Duodenal mucosa (tissue), 2 donors: ENCODE results near the gene TGM2.

ENCODE experiments used
- H3K27ac ChIP-seq: one replicate; pipeline ENCODE4 v1.7.0; 2013; ENCODE audit warnings: low read depth, low read length
- H3K27me3 ChIP-seq, 2 donors: one replicate each; pipeline ENCODE4 v1.7.0; 2013; ENCODE audit warnings: low read length in 2 of 2, control low read depth in 1 of 2; ENCODE audit not compliant: insufficient read depth in 2 of 2, control insufficient read depth in 1 of 2
- H3K36me3 ChIP-seq, 2 donors: one replicate each; pipeline ENCODE4 v1.7.0; 2013; ENCODE audit warnings: low read length in 2 of 2, control low read depth in 1 of 2; ENCODE audit not compliant: insufficient read depth in 2 of 2, control insufficient read depth in 1 of 2
- H3K4me1 ChIP-seq, 2 donors: one replicate each; pipeline ENCODE4 v1.7.0; 2013; ENCODE audit warnings: low read length in 2 of 2, control low read depth in 1 of 2; ENCODE audit not compliant: insufficient read depth in 2 of 2, control insufficient read depth in 1 of 2
- H3K4me3 ChIP-seq, 2 donors: one replicate each; pipeline ENCODE4 v1.7.0; 2013; ENCODE audit warnings: low read length in 2 of 2, low read depth in 1 of 2
- H3K9ac ChIP-seq, 2 donors: one replicate each; pipeline ENCODE4 v1.7.0; 2013; ENCODE audit warnings: low read length in 2 of 2, low read depth in 1 of 2
- H3K9me3 ChIP-seq, 2 donors: one replicate each; pipeline ENCODE4 v1.7.0; 2013; ENCODE audit warnings: low read length in 2 of 2, control low read depth in 1 of 2; ENCODE audit not compliant: control insufficient read depth in 1 of 2

TGM2 gene

DNA sequence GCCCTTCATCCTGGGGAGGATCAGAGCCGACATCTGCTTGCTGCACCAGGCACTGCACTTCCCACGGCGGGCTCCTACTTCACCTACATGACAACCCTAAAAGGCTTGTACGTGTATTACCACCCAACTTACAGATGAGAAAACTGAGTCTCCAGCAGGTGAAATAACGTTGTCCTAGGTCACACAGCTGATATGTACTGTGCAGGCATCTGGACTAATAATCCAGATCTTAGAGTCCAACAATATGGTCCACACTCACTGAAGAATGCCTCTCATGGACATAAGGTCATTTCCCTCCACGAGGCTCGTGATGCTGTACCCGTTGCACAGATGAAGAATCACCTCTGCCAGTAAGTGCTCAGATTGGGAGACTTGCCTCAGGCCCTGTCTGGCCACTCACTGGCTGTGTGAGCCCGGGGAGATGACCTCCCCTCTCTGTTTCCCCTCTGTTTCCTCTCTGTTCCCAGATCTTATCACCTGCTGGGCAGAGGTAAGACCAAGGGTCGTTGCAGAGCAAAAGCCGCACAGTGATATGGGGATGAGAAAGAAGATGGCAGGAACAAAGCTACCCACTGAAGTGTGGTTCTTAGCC lies 32.1 kb downstream of the TGM2 start:
- Histone ChIP-seq H3K27me3 (no peaks in the 10 kb centered on the region), H3K4me3 (no peak overlapping the region), H3K36me3 (peaks cover 10 to 13% of the 10 kb centered on the region in 2 donors), H3K4me1 (no peaks in the 10 kb centered on the region), H3K9ac (no peak overlapping the region), H3K27ac (no peak overlapping the region), H3K9me3 (no peaks in the 10 kb centered on the region)

DNA sequence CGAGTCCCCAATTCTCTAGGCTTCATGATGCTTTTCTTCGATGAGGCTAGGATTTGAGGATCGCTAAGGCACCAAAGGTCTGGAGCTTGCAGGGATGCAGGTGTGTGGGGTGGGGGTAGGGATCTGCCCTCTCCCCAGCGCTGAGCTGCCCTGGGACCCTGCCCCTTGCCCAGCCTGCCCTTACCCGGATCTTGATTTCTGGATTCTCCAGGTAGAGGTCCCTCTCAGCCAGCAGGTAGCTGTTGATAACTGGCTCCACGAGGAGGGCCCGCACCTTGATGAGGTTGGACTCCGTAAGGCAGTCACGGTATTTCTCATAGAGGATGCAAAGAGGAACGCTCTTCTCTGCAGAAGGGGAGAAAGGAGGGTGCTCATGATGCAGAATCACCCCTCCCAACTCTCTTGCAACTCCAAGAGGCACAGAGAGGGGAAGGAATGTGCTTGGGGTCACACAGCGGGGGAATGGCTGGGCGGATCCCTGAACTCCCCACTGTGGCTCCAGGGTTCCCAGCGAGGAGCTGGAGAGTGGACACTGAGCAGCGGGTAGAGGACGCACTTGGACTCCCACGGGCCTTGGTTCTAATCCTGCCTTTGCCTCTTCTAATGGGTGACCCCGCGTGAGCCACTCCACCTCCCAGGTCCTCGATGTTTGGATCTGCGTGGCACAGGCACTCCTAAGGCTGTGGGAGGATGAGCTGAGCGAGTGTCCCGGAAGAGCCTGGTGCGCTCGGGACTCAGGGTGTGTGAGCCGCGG lies 32.7 kb downstream of the TGM2 start:
- Histone ChIP-seq H3K9ac (no peak overlapping the region), H3K4me3 (no peak overlapping the region), H3K36me3 (peaks cover 5 to 11% of the 10 kb centered on the region in 2 donors), H3K4me1 (peaks cover 0 to 2% of the 10 kb centered on the region in 2 donors), H3K27me3 (no peaks in the 10 kb centered on the region), H3K9me3 (no peaks in the 10 kb centered on the region), H3K27ac (no peak overlapping the region)

DNA sequence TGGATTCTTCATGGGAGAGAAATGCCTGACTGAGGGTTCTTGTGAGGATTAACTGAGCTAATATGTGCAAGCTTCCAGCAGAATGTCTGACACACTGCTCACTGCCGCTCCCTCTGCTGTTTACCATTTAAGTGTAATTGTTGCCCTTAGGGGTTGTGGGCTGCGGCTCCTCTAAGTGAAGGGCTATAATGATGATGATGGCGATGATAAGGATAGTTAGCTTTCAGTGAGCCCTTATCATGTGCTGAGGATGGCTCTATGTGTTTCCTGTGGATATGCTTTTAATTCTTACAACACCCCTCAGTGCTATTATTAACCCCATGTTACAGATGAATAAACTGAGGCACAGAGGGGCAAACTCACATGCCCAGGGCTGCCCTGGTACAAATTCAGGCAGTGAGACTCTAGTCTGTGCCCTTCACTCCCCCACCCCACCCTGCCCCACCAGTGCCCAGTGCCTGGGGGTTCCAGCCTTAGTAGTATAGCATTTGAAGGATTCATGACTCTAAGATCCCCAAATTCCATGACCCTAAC lies 33.4 kb downstream of the TGM2 start:
- H3K4me1 ChIP-seq, result peaks cover 4 to 9% of the 10 kb centered on the region in 2 donors
- no peaks in the 10 kb centered on the region for H3K9me3 ChIP-seq
- no peak overlapping the region for H3K27ac ChIP-seq
- H3K9ac ChIP-seq, result no peak overlapping the region
- H3K4me3 ChIP-seq, result no peak overlapping the region
- peaks cover 2 to 11% of the 10 kb centered on the region in 2 donors for H3K36me3 ChIP-seq
- no peaks in the 10 kb centered on the region for H3K27me3 ChIP-seq

DNA sequence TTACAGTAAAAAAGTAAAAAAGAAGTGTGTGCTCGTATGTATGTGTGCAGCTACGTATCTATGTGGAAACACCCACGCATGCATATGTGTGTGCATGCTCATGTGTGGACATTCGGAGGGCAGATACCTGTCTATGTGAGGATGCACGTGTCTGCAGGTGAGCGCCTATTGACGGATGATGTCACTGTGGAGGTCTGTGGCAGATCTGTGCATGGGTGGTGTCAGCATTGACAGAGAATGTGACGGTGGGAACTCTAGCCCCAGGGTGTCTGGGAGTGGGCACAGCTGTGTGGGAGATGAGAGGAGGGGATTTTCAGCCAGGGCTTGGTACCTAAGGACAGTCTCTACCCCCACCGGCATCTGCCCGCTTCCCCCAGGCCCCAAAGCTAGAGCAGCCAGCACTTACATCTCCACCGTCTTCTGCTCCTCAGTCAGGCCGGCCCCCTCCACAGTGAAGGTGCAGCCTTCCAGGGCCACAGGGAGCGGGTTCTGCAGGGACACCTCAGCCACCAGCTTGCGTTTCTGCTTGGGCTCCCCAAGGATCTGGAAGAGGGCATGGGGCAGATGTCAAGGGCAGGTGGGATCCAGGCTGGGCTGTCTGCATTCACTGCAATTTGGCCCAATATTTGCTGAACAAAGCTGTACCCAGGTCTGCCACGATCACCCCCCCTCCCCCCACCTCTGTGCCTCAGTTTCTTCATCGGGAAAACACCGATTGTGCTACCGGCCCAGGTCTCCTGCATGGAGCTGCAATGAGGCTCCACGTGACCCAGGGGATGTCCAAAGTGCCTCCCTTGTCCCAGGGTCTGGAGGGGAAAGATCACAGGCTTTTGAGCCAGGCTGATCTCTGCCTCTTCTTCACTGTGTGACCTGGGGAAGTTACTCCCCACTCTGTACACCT lies 34.1 kb downstream of the TGM2 start:
- peaks cover 0 to 11% of the 10 kb centered on the region in 2 donors for H3K36me3 ChIP-seq
- no peak overlapping the region for H3K9ac ChIP-seq
- H3K27me3 ChIP-seq, result no peaks in the 10 kb centered on the region
- H3K27ac ChIP-seq, result no peak overlapping the region
- peaks cover 11 to 16% of the 10 kb centered on the region in 2 donors for H3K4me1 ChIP-seq
- H3K9me3 ChIP-seq, result no peaks in the 10 kb centered on the region
- H3K4me3 ChIP-seq, result no peak overlapping the region

DNA sequence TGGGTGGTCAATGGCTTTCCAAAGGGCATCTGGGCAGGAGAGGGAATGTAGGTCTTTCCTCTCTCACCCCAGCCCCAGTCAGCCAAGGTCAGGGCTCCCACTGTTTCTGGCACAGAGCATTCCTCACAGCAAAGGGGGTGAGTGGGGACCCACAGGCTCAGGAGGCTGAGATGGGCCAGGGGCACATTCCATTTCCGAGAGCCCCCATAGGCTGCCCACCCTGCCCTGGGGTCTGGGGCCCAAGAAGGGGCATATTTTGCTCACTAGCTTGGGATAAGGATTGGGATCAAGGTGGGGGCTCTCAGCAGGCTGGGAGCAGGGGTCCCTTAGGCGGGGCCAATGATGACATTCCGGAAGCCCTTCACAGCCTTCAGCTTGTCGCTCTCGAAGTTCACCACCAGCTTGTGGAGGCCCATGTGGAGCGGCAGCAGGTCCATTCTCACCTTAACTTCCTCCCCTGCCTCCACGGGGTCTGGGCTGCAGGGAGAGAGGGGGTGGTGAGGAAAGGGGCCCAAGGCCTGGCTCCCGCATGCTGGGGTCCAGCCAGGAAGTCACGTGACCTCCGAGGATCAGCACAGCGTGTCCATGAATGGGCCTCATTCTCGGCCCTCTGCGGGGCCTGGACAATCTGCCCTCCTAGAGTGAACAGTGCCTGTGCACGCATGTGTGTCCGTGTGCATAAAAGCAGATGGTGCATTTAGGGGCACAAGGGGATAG lies 35.0 kb downstream of the TGM2 start:
- Histone ChIP-seq H3K9ac (no peak overlapping the region), H3K27me3 (no peaks in the 10 kb centered on the region), H3K9me3 (no peaks in the 10 kb centered on the region), H3K4me3 (no peak overlapping the region), H3K36me3 (peaks cover 0 to 11% of the 10 kb centered on the region in 2 donors), H3K27ac (no peak overlapping the region), H3K4me1 (peaks cover 18 to 23% of the 10 kb centered on the region in 2 donors)

DNA sequence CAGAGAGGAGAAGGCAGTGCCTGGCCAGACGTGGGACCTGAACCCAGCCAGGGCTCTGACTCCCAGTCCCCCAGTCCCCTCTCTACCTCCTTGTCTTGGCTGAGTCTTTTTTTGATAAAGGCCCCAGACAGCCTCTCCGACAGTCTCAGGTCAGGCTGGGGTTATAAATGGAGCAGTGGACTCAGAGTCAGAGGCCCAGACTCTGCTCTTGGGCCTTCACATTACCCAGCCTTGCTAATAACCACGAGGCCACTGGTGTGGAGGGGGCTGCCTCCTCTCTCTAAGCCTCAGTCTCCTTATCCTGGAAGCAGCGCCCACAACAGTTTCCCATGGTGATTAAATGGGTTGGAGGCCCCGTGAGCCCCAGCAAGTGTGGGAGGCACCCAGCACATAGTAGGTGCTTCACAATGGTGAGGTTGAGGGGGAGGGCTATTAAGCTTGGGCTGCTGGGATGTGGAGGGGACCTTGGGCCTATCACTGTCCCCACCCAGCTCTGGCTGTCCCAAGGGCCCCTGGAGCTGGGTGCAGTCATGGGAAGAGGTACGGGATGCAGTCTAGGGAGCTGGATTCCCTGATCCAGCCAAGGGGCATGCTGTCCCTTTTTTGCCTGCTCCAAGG lies 35.7 kb downstream of the TGM2 start:
- no peaks in the 10 kb centered on the region for H3K27me3 ChIP-seq
- H3K9me3 ChIP-seq, result no peaks in the 10 kb centered on the region
- no peak overlapping the region for H3K27ac ChIP-seq
- peaks cover 18 to 26% of the 10 kb centered on the region in 2 donors for H3K4me1 ChIP-seq
- no peak overlapping the region for H3K9ac ChIP-seq
- H3K36me3 ChIP-seq, result peaks cover 0 to 11% of the 10 kb centered on the region in 2 donors
- no peak overlapping the region for H3K4me3 ChIP-seq

DNA sequence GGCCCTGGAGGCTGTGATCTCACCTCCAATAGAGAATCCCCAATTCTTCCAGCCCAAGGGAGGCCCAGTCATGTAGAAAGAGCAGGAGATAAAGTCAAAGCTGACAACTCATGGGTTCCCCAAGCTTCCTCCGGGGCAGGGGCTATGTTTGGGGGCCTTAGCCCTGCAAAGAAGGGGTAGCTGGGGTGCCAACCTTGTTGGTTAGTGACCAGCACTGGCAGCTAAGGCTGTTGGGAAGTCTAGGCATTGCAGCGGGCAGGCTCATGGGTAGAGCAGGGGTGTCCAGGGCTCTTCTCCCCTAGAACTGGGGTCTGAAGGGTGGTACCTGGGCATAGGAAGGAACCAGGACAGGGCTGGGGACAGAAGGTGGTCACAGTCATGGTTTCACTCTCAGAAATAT lies 36.4 kb downstream of the TGM2 start:
- Histone ChIP-seq H3K36me3 (peaks cover 0 to 11% of the 10 kb centered on the region in 2 donors), H3K27me3 (no peaks in the 10 kb centered on the region), H3K4me1 (peaks cover 18 to 26% of the 10 kb centered on the region in 2 donors), H3K9ac (no peak overlapping the region), H3K4me3 (no peak overlapping the region), H3K9me3 (no peaks in the 10 kb centered on the region), H3K27ac (no peak overlapping the region)

DNA sequence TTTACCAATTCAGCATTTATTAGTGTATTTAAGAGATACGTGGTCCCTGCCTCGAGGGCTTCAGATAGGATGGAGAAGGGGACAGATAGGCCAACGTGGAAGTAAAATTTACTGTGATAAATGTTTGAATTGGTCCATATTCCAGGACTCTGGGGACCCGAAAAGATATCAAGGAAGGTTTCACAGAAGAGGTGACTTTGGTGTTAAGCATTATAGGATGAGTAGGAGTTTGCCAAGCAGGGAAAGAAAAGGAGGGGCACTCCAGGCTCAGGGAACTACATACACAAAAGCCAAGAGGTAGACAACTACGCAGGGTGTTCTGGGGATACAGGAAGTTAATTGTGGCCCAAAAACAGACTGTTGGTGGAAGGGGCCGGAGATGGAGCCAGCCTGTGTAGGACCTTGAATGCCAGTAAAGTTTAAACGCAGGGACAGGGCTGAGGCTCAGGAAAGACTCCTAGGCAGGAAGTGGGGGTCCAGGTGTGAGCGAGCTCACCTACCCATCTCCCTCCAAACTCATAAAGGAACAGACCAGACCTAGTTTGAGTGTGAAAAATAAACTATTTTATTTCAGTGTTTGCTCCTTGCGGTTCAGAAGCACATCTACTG lies 37.0 kb downstream of the TGM2 start:
- Histone ChIP-seq H3K9me3 (no peaks in the 10 kb centered on the region), H3K27ac (no peak overlapping the region), H3K4me1 (peaks cover 18 to 30% of the 10 kb centered on the region in 2 donors), H3K4me3 (no peak overlapping the region), H3K9ac (no peak overlapping the region), H3K27me3 (no peaks in the 10 kb centered on the region), H3K36me3 (peaks cover 0 to 11% of the 10 kb centered on the region in 2 donors)
